ENCODE data around the gene IRF5.
"Not testable (repeated sequence)": the region's sequence is repeated elsewhere in the genome, so short reads cannot be mapped to it uniquely, and the experiment has no call there.

IRF5 gene

DNA sequence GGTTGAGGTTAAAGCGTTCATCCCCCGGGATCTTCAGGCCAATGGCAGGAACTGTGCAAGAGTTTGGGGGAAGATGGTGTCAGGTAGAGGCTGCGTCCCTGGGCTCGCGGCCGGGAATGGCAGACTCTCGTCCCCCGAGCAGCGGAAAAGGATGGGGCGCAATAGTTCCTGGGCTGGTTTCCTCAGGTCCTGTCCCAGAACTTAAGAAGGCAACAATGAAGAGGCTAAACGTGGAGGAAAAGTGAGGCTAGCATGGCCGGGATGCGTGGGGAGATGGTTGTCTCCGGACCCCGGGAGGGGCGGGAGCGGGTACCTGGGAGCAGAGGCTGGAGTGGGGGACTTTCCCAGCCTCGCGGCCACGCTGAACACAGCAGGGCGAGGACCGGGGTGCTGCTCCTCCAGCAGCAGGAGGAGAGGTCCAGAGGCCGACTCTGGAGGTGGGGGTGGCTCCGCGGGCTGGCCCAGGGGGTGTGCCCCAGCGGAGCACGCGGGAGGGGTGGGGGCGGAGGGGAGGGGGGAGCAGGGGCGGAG is 882 bp downstream of the IRF5 start:
- DNase-seq (ENCODE audit: low read depth in 2 of 2): no peak

DNA sequence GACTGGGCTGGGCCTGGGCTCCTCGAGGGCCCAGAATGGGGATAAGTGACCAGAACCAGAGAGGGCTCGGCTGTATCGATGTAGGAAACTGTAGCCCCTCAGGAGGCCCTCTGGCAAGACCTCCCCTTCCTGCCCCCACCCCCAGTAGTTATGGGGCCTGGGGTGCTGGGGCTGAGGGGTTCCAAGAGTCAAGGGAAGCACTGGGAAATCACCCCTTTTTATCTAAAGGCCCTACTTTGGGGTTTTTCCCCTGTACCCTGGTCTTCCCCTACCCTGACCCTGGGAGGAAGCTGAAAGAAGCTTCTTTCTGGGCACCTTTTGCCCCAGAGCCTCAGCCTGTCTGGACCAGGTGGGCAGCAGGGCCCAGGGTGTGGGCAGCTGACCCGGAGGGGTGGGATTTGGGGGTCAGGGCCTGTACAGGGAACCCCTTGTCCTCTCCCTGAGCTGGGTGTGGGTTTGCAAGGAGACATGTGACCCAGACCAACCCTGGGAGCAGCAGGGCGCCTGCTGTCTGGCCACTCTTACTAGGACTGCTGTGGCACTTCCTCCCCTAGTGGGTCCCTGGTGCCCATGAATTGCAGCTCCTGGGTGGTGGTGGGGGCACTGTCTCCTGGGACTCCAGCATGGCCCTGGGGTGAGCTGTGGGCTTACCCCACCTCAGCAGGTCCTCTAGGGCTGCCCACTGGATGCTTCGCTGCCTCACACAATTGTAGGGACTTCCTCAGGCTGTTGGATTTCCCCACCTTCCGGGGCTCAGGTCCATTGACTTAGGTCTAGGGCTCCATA is 1.5 kb downstream of the IRF5 start:
- no peak for DNase-seq (ENCODE audit: low read depth in 2 of 2)

DNA sequence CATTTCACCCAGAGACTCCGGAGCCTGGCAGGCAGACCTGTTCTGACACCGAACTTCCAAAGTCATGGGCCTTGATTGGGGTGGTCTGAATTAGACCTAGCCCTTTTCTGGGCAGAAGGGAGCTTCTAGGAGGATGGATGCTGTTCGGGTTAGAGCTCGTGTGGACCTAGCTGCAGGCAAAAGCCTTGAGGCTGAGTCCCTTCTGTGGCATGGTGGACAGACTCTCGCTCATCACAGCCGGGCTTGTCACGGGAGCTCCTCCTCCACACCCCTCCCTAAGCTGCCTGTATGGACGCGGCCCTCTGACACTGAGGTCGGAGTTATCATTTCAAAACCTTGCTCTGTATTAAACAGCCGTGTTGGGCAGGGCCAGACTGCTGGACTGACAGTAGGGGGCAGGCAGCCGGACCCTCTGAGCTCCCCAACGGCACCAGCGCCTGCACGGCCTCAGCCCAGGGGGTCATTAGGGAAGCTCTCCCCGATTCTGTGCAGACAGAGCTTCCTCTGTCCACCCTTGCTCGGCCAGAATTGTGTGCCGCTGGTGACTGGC is 2.2 kb downstream of the IRF5 start:
- no peak for DNase-seq (ENCODE audit: low read depth in 2 of 2)

DNA sequence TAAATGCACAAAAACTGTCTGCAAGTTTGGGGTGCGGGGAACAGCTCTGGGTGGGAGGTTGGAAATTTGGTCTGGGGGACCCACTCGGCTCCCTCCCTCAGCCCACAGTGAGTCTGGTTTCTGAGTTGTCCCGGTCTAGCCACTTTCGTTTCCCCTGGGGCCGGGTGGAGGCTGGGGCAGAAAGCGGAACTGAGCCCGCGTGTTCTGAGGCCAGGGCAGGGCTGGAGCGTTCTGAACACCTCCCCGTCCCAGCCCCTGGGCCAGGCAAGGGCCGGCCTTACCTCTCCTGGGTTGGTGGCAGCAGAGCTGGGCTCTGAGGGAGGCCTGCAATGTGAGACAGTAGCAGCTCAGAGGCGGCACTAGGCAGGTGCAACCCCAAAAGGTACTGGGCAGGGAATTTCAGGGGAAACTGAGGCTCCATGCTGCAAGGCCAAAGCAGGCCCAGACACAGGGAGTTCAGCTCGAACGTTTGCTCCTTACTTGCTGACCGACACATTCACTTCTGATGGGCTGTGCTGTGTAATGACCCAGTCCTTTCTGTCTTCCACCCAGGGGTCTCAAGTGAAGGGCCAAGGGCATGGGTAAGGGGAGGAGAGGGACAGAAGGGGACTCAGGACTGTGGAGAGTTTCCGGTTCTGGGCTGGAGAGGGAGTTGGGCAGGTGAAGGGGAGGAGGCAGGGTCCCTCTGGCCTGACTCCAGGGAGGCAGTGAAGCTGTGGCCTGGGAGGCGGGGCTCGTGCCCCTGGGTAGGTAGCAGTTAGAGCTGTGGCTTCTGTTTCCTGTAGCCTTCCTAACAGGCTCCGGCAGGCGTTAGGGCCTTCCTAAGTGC is 3.0 kb downstream of the IRF5 start:
- DNase-seq (ENCODE audit: low read depth in 2 of 2): no peak

DNA sequence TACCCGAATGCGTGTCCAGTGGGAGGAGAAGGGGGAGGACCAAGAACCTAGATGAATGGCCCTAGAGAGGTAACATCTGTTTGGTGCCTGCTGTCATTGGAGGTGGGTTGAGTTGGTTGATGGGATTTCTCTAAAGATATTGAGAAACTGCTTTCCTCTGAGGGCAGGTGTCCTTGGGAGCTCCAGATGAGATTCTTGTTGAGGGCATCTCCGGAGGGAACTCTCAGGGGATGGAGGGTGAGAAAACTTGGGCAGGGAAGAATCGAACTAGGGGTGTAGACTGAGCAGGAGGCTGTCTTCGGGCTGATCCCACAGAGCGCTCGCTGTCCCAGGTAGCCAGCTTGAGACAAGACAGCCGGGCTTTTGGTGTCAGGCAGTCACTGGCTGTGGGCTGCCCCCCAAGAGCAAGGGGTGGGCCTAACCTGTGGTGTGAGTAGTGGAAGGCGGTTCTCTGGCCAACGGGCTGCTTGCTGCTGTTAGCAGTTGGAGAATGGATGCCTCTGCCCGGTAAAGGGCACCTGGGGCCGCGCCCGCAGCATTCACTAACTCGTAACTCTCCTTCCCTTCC is 3.7 kb downstream of the IRF5 start:
- DNase-seq (ENCODE audit: low read depth in 2 of 2): no peak

- no peak for DNase-seq (ENCODE audit: low read depth in 2 of 2)
Measured at GRCh38 chr7:128941946-128942526, 4.3 kb downstream of the IRF5 start.

GRCh38 chr7:128943251-128943650 is 5.5 kb downstream of the IRF5 start:
- not testable (repeated sequence) for DNase-seq (ENCODE audit: low read depth in 2 of 2)

GRCh38 chr7:128944487-128945236 is 6.9 kb downstream of the IRF5 start:
- no peak for DNase-seq (ENCODE audit: low read depth in 2 of 2)

DNA sequence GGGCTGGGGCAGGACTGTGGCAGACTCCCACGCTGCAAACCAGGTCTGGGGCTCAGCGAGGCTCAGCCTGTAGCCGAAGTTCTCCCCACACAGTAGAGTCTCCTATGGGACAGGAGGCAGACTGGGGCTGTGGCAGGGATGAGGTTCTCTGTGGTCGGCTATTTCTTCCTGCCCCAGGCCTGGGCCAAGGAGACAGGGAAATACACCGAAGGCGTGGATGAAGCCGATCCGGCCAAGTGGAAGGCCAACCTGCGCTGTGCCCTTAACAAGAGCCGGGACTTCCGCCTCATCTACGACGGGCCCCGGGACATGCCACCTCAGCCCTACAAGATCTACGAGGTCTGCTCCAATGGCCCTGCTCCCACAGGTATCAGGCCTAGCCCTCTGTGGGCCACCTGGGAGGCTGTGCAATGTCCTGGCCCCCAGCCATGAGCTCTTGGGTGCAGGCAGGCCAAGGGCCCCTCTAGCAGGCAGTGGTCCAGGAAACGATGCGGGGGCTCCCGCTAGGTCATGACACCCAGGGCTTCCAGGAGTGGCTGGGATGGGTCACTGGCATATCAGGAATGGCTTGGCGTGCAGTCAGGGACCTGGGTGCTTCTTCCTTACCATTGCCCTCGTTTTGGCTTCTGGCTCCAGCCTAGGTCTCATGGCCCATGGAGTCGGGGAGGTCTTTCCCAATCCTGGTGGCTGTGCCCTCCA is 8.1 kb downstream of the IRF5 start:
- DNase-seq (ENCODE audit: low read depth in 2 of 2): no peak

DNA sequence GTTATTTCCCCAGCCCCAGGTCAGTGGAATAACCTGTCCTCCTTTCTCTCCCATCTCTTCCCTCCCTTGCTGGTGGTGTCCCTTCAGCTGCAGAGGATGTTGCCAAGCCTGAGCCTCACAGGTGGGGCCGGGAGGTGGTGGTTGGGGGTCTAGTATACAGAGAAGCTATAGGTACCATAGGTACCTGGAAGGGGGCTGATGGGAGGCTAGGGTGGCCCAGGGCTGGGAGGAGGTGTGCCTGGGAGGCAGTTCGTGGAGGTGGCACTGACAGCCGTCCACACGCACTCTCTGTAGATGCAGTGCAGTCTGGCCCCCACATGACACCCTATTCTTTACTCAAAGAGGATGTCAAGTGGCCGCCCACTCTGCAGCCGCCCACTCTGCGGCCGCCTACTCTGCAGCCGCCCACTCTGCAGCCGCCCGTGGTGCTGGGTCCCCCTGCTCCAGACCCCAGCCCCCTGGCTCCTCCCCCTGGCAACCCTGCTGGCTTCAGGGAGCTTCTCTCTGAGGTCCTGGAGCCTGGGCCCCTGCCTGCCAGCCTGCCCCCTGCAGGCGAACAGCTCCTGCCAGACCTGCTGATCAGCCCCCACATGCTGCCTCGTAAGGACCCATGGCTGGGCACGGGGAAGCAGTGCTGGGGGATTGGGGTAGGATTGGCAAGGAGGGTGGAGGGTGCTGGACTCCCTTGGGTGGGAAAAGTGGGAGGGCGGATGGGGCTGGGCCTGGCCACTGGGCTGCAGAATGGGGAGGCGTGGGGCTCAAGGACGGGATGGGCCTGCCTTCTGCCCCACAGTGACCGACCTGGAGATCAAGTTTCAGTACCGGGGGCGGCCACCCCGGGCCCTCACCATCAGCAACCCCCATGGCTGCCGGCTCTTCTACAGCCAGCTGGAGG is 9.5 kb downstream of the IRF5 start:
- DNase-seq (ENCODE audit: low read depth in 2 of 2): no peak

DNA sequence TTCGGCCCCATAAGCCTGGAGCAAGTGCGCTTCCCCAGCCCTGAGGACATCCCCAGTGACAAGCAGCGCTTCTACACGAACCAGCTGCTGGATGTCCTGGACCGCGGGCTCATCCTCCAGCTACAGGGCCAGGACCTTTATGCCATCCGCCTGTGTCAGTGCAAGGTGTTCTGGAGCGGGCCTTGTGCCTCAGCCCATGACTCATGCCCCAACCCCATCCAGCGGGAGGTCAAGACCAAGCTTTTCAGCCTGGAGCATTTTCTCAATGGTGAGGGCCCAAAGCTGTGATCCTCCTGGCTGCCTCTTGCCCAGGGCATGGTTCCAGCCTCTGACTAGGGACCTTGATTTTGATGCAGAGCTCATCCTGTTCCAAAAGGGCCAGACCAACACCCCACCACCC is 10.1 kb downstream of the IRF5 start:
- DNase-seq (ENCODE audit: low read depth in 2 of 2): no peak

DNA sequence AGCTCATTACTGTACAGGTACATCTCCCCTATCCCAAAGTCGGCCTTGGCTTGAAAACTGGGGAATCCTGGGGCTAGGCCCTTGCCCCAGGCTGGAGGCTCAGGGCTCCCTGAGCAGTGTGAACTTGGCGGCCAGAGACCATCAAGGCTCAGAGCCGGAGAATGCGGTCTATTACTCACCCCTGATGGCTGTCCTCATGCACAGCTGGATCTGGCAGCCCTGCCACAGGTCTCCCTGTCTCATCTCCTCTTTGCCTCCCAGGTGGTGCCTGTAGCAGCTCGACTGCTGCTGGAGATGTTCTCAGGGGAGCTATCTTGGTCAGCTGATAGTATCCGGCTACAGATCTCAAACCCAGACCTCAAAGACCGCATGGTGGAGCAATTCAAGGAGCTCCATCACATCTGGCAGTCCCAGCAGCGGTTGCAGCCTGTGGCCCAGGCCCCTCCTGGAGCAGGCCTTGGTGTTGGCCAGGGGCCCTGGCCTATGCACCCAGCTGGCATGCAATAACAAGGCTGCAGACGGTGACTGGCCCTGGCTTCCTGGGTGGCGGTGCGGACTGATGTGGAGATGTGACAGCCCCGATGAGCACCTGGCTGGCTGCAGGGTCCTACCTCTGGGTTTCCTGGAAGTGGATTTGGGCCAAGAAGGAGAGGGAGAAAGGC is 10.7 kb downstream of the IRF5 start:
- DNase-seq (ENCODE audit: low read depth in 2 of 2): no peak

- DNase-seq (ENCODE audit: low read depth in 2 of 2): no peak
Measured at GRCh38 chr7:128948976-128949760, 11.4 kb downstream of the IRF5 start.

DNA sequence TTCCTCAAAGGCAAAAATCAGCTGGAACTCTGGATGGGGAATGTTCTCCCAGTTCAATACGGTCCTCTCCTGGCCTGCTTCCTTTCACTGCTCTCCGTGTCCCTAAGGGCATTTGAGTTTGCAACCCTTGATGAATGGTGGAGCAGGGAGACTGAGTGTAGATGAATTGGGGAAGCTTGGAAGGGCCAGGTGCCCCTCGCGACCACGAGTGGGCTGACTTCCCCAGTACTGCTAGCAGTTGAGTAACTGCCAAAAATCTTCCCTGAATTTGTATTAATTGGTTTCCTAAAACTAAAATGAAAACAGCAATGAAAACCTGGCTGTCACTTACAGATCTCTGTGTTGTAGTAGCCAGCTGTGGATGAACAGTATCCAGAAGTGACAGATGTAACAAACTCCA is 13.6 kb downstream of the IRF5 start:
- DNase-seq (ENCODE audit: low read depth in 2 of 2): no peak

DNA sequence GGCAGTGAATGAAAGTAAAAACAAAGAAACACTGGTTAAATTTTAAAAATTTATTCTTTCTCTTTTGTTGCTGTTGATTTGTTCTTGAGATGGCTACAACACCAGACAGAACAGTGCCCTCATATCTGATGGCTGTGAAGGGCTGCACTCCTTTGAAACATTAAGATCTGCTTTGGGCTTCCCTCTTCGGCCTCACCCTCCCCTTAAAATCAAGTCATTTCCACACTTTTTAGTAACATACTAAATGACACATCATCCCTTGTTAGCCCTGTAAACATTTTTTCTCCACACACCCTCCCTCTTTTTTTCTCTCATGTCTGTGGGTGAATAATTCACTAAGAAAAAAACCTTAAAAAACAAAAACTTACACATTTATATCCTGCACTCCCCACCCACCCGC is 16.4 kb downstream of the IRF5 start:
- no peak for DNase-seq (ENCODE audit: low read depth in 2 of 2)

DNA sequence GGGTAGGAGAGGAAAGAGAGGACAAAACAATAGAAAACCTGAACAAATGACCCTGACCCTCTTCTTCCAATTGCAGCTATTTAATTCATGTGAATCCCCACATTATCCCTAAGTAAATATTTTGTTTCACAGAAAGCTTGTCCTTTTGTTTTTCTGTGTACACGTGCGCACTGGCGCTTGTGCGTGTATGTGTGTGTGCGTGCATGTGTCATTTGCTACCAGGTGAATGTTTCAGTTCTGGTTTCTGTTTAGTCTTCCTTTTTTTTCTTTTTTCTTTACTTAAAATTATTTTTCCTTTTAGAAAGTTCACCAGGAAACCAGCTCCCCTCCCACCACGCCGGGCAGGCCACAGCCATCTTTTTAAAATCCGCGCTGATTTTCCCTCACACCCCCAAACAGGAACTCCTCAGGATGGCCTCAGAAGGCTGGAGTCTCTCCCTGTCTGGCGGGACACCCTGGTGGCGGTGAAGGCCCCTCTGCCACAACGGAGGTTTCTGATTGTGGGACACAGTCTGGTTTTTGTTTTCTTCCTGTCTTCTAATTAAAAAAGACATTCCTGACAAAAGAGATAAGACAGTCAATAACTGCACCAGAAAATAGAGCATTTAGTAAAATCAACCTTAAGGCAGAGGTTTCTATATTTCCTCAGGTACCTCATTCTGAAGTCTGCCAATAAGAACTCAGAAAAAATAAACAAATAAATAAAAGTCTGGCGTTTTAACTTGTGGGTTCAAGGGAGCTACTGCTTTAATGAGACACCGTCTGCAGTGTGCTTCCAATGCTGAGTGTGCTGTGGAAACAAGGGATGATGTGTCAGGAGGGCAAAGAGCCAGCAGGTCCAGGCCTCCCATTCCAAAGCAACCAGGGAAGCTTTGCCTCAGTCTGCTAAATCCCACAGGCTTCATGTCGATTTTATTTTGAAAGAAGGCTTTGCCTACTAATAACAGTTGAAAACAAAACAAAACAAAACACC is 17.4 kb downstream of the IRF5 start:
- no peak for DNase-seq (ENCODE audit: low read depth in 2 of 2)

- no peak for DNase-seq (ENCODE audit: low read depth in 2 of 2)
Measured at GRCh38 chr7:128955981-128956380, 18.3 kb downstream of the IRF5 start.
